Dermis microvascular lymphatic vessel endothelial cell (primary cell): ENCODE results near the gene GSTM3. TPM values are rescaled to one million over a fixed set of nuclear protein-coding genes. Genes with fewer than 3 reads are reported as not detected.
"Not testable (repeated sequence)": the region's sequence is repeated elsewhere in the genome, so short reads cannot be mapped to it uniquely, and the experiment has no call there.

Experiments
- DNase-seq, 2 donors: peaks; one replicate each; pipeline versions ENCODE4 v3.0.0 to v3.0.0-alpha.2; 2010; ENCODE audit warnings: low read depth in 2 of 2
- total RNA-seq: library from RNA; depleted of rRNA; stranded (reverse); fragments of >200 nt; gene quantifications from 2 replicates; pipeline ENCODE4 v1.2.1, GENCODE V29; 2014

Gene GSTM3
- total RNA-seq, 1 donor from 2014 or later = 39.4 TPM

GRCh38 chr1:109775398-109775797 is 34.6 kb upstream of the GSTM3 start:
- no peak for DNase-seq

- DNase-seq = no peak
Observed at GRCh38 chr1:109773900-109774485, 33.2 kb upstream of the GSTM3 start.

GRCh38 chr1:109773203-109773899 is 32.5 kb upstream of the GSTM3 start:
- DNase-seq = peak; percentile 75 to 87

GRCh38 chr1:109772658-109773202 is 31.9 kb upstream of the GSTM3 start:
- no peak for DNase-seq

GRCh38 chr1:109771712-109772657 is 31.1 kb upstream of the GSTM3 start:
- DNase-seq = no peak

GRCh38 chr1:109770331-109771095 is 29.7 kb upstream of the GSTM3 start:
- DNase-seq = no peak

GRCh38 chr1:109769330-109770078 is 28.7 kb upstream of the GSTM3 start:
- peak in 1 of 2 donors; percentile 28 for DNase-seq

- no peak for DNase-seq
Observed at GRCh38 chr1:109768820-109769219, 28.0 kb upstream of the GSTM3 start.

GRCh38 chr1:109768335-109768650 is 27.5 kb upstream of the GSTM3 start:
- no peak for DNase-seq

GRCh38 chr1:109767637-109768334 is 26.9 kb upstream of the GSTM3 start:
- no peak for DNase-seq

- DNase-seq = not testable (repeated sequence)
Observed at GRCh38 chr1:109766991-109767636, 26.3 kb upstream of the GSTM3 start.

GRCh38 chr1:109765896-109766615 is 25.2 kb upstream of the GSTM3 start:
- DNase-seq = no peak

- no peak for DNase-seq
Observed at GRCh38 chr1:109765483-109765815, 24.6 kb upstream of the GSTM3 start.

GRCh38 chr1:109764561-109765482 is 24.0 kb upstream of the GSTM3 start:
- DNase-seq = no peak

- DNase-seq = no peak
Observed at GRCh38 chr1:109763646-109764415, 23.0 kb upstream of the GSTM3 start, which contains the start of gene EPS8L3. TSS of gene EPS8L3 (minus strand) at chr1:109763923. CDS start at chr1:109761749, 2,174 bp downstream.

- DNase-seq = peak; percentile 56 to 82
Observed at GRCh38 chr1:109762821-109763645, 22.2 kb upstream of the GSTM3 start.
